Measurements from ENCODE around the gene ELF2. TPM values are rescaled to one million over a fixed set of nuclear protein-coding genes. Genes with fewer than 3 reads are reported as not detected.

ELF2 gene
- 29.6 and 35.6 TPM in 2 replicates for total RNA-seq

DNA sequence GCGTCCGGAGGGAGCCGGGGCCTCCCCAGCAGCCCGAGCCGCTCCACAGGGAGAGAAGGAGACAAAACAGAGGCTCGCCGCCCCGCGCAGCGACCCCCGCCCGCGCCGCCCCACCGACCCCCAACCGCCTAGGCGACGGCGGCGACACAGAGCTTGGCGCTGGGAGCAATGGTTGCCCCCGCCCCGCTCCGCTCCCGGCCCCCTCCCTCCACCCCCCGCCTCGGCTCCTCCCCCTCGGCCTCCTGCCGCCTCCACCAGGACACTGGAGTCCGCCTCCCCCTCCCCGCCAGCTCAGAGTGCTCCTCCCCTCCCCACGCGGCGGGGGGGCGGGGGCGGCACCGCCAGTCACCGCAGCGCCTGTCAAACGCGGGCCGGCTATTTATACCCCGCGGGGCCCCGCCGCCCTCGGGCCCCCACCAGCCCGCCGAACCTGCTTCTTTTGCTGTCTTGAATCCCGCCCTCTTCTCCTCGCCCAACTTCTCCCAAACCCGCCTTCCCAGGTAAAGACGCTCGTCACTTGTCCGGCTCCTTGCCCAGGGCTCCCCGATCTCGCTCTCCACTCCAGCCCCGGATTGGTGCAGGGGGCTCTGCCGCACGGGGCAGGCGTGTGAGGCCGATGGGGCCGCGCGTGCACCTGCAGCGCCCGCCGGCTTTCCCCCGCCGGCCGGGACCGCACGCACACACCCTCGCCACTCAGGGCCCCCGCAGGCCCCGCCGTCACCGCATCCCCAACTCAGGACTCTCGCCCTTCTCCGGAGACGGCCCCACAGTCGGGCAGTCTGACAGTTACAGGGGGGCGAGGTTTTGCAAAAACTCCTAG is at the start of gene ELF2:
ELF2 (minus strand) TSS at position 170 of the 820 bp plus-strand sequence. CDS start 39,517 bp downstream, outside the sequence.

DNA sequence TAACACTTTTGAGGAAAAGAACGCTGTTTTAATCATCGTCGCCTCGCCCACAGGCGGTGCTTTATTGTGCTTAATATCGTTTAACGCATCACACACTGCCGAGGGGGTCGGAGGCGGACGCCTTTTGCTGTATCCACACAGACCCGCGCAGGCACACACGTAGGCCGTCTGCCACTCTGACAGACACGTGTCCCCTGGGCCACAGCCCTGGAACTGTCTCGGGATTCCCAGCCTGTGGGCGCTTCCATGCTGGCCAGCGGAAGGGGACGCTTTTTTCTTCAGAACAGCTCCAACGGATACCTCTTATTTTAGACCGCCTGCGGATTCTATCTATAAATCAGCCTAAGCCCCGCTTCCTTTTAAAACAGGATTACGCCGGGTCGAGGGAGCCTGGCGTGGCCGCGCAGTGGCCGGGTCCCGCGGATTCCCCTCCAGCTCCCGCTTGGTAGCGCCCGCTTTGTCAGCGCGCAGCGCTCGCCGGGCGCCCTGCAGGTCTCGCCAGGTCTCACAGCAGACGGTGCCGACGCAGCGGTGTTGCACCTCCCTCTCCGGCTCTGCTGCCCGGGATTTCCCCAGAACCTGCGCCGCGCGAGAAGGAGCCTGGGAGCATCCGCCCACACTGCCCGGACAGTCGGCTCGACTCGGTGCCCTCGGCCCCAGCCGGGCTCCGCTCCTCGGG is 161.6 kb downstream of the ELF2 start, which contains the start of gene NOCT:
NOCT (plus strand) TSS at position 513 of the 679 bp plus-strand sequence. CDS start 201 bp downstream, outside the sequence.

Other genes starting within 250 kb of the ELF2 start
- gene NOCT, start 161.4 kb downstream of the ELF2 start, total RNA-seq, result 2.8 and 10.5 TPM in 2 replicates
- 16.0 and 40.5 TPM in 2 replicates for gene MGARP, start 103.0 kb upstream of the ELF2 start, total RNA-seq
- 16.7 and 22.6 TPM in 2 replicates for gene NAA15, start 124.3 kb upstream of the ELF2 start, total RNA-seq
- gene NDUFC1, start 125.3 kb upstream of the ELF2 start, total RNA-seq, result 23.3 and 29.4 TPM in 2 replicates

Measured in pericardium fibroblast (primary cell).